Suprapubic skin (tissue), 3 donors: ENCODE measurements around the gene MYMX.

ENCODE experiments used
- POLR2A ChIP-seq, 2 donors: fragments of 450-650 bp; IDR thresholded peaks; one replicate each; pipeline ENCODE4 v1.6.1; 2017; ENCODE audit warnings: antibody characterized with exemption in 2 of 2, mild to moderate bottlenecking in 2 of 2, moderate library complexity in 2 of 2
- TF ChIP-seq, protein P1 (sequence below), 2 donors: fragments of 200-600 bp in 1 of 2; fragments of 450-650 bp in 1 of 2; sonication (generic) in 1 of 2; IDR thresholded peaks; one replicate each; pipeline ENCODE4 v1.5.1; 2016 to 2019; ENCODE audit warnings: antibody characterized with exemption in 2 of 2, mild to moderate bottlenecking in 1 of 2, moderate library complexity in 1 of 2

DNA sequence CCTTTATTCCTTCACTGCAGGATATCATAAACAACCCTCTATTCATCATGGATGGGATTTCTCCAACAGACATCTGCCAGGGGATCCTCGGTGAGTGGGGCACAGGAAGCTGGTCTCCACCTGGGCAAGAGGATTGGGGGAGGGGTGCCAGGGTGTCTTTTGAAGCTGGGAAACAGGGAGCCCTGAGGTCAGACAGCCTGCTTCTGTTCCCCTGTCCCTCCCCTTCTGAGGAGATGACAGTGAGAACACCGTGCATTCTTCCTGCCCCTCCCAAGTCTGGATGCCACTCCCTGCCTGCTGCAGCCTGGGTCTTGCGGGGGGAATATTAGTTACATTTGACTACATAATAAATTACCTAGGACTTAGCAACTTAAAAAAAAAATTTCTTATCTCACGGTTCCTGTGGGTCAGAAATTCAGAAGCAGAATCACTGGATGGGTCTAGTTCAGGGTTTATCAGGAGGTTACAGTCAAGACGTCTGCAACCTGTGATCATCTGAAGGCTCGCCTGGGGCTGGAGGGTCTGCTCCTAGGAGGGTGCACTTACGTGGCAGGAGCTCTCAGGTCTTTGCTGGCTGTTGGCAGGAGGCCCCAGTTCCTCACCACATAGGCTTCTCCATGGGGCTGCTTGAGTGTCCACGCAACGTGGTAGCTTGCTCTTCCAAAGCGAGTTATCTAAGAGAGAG, 46.7 kb upstream of the MYMX start:
- no peak for TF ChIP-seq POLR2A (IDR thresholded peaks at IDR 0.05)
- TF ChIP-seq, protein P1, sequence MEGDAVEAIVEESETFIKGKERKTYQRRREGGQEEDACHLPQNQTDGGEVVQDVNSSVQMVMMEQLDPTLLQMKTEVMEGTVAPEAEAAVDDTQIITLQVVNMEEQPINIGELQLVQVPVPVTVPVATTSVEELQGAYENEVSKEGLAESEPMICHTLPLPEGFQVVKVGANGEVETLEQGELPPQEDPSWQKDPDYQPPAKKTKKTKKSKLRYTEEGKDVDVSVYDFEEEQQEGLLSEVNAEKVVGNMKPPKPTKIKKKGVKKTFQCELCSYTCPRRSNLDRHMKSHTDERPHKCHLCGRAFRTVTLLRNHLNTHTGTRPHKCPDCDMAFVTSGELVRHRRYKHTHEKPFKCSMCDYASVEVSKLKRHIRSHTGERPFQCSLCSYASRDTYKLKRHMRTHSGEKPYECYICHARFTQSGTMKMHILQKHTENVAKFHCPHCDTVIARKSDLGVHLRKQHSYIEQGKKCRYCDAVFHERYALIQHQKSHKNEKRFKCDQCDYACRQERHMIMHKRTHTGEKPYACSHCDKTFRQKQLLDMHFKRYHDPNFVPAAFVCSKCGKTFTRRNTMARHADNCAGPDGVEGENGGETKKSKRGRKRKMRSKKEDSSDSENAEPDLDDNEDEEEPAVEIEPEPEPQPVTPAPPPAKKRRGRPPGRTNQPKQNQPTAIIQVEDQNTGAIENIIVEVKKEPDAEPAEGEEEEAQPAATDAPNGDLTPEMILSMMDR (IDR thresholded peaks at IDR 0.05), result no peak
